Glomerular visceral epithelial cell (primary cell): ENCODE results near the gene SHMT2.

ENCODE experiments used
- DNase-seq: peaks from one replicate; pipeline ENCODE4 v3.0.0-alpha.2; 2016; ENCODE audit errors: extremely low spot score

SHMT2 gene

DNA sequence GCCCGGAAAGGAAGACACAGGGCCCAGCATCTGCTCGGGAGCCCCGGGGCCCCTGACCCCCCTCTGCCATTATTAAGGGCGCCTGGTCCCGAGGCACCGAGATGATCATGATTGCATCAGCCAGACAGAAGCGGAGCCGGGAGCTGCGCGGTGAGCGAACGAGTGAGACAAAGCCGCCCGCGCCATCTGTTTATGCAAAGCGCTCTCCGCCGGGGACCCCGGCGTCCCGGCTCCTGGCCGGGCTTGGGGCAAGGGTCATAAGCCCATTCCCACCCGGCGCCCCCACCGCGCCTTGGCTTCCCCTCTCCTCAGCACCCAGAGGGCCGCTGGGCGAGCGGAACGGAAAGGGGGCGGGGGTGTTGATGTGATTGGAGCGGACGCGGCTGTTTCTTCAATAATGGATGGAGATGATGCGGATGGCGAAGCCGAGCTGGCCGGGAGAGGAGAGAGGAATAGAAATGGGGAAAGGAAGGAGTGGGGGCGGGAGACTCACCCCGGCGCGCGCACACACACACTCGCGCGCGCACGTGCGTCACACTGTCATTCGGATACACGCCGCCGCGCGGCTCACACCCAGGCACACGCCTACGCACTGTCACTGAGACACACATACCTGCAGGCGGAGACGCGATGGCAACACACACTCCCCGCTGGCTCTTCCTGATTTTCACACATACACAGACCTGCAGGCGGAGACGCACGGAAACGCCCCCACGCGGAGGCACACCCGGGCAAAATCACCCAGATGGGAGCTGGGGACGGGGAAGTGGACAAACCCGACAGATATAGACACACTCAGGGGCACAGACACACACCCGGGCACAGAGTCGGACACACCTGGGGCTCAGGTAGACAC is 10.8 kb downstream of the SHMT2 start:
- DNase-seq = no peak

DNA sequence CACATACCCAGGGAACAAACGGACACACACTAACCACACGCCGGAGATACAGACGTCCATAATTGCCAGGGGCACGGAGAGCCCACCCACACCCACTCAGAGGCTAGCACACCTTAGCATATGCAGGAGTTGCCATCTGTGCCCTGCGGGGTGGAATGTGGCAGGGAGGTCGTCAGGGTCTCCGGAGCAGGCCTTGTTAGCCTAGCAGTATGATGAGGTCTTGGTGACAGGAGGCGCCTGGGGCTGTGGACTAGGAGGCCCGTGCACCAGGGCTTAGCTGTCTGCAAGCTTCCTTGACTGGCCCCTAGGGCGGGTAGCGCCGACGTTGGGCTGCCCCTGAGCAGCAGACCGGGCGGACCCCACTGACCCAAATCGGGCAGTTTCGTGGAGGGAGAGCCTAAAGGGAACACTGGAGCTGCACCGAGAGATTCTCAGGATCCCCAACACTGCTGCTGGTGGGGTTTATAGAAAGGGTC is 11.5 kb downstream of the SHMT2 start:
- no peak for DNase-seq

DNA sequence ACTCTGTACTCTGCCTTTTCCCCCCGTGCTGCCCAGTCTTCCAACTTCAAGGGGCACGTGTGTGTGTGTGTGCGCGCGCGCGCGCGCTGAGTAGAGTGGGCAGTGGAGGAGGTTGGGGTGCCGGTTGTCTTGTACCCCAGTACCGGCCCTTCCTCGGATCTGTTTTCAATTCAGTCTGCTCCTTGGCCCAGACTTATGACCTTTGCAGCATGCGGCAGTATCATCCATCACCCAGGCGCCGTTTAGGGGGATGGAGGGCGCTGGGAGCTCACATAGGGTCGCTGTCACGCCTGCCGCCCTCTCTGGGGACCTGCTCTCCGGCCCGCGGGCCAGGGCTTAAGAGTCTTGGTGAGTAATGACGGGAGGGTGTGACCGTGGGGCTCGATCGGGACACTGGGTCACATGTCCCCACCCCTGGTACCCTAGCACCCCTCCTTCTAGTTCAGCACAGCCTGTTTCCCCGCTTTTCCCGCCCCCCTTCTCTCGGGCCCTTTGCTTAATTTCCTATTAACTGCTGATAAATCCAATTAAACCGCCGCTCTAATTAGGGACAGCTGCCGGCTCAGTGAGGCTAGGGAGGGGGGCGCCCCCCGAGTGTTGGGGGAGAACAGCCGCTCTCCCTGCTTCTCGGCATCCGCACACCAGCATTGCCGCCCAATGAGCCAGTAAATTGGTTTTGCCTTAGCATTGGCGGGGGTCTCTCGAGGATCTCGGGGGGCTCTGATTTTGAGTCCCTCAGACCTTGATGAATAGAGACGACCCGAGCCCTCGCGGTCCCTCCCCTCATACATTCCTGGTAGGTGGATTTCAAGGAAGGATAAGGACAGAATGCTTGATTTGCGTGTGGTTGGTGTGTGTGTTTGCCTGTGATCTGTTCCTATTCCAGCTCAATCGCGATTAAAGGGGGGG is 12.1 kb downstream of the SHMT2 start:
- DNase-seq = no peak

DNA sequence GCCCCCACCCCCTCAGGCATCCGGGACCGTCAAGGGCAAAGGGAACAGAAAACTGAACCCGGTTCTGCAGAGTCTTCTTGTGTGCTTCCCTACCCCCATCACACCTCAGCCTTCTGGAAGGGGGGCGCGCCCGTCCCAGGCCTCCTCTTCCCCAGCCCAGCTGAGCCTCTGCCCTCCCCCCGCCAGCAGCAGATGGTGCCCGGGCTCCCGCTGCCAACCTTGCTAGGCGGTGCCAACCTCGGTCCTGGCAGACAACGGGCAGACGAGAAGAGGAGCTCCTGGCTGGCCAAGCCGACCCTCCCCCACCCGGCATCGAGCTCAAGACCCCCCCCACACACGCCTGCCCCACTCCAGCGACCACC is 12.8 kb downstream of the SHMT2 start:
- no peak for DNase-seq

DNA sequence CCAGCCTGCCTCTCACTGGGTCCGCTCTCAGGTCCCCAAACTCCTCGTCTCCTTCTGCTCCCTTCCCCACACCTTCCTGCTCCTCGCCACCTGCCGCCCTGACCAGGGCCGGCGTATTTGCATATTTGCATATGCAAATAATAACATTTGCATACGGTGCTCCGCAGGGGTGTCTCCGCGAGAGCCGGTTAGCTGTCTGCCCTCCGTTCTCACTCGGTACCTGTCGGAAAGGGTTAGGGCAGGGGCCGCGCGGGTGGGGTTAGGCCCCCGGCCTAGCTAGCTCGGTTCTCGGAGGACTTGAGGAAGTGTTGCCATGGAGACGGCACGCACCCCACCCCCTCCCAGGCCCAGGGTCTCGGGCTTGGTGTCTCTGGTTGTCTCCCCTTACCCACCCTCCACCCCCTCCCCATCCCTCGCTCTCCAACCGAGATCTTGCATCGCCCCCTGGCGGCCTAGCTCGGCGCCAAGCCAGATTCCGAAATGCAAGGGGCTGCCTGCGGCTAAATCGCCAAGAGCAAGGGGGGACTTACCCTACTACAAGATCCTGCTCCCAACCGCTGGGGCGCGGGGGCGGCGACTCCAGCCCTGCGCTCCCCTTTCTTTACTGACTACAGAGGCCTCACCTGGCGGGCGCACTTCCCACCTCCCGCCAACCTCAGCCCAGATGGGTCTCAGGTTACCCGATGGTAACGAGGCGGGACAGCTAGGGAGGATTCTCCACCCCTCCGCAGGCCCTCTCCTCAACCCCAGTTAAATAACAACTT is 13.4 kb downstream of the SHMT2 start:
- DNase-seq = peak; percentile 40

DNA sequence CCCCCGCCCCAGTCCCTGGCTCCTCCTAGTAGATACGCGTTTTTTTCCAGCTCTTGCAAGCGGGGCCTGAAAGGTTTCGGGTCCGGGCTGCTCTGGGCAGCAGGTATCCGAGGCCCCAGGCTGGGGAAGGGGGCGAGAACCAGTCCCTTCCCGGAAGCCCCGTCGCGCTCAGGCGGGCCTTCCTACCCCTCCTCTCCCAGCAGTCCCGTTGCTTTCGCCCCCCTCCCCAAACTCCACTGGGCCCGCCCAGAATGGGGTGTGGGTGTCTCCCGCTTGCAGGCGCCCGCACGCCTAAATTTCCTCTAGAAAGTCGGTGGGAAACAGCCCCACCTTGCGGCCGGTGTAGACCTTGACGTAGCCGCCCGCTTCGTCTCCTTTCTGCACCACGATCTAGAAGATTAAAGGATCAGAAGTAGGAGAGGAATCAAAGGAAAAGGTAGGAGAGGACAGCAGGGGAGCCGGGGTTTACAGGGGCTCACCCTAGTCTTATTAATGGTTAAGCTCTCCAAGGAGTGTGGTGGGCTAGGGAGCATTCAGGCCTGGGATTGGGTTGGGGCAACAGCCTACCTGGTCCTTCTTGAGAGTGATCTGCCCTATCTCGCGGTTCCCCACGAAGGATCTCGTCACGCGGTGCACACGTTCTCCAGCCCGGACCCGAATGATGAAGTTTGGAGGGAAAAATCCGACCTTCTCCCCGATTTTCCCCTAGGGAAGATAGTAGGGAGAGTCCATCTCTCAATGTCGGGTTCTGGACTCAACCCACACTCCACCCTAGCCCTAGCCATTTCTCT is 14.2 kb downstream of the SHMT2 start:
- peak; percentile 63 for DNase-seq

DNA sequence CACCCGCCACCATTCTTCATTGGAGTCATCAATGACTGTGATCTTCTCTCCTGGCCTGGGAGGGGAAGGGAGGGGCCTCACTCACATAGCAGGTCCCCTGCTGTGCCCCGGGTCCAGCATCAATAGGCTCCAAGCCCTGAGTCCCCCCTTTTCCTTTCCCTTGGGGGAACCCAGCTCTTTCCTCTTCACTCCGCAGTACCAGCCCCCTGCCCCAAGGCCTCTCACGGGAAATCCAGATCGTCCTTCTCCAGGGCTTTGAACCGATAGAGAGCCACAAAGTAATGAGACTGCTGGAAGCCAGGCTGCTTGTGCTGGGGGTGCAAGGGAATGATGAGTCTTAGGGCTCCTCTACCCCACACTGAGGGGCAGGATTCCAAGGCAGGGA is 14.8 kb downstream of the SHMT2 start:
- no peak for DNase-seq

DNA sequence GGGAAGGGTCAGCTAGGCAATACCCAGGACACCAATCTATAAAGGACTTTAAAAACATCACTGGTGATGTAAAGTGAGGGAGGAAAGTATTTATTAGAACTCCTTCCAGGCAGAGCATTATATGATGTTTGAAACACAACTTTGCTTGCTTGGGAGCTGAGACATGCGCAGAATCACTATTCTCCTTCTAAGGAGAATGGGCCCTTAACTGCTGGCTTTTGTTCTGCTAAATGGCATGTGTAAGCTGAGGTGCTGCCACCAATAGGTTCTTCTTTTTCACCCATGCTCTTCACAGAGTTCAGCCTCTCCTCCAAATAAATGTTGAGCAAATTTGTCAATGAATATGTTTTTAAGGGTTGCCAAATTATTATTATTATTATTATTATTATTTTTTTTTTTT is 17.5 kb downstream of the SHMT2 start:
- no peak for DNase-seq

DNA sequence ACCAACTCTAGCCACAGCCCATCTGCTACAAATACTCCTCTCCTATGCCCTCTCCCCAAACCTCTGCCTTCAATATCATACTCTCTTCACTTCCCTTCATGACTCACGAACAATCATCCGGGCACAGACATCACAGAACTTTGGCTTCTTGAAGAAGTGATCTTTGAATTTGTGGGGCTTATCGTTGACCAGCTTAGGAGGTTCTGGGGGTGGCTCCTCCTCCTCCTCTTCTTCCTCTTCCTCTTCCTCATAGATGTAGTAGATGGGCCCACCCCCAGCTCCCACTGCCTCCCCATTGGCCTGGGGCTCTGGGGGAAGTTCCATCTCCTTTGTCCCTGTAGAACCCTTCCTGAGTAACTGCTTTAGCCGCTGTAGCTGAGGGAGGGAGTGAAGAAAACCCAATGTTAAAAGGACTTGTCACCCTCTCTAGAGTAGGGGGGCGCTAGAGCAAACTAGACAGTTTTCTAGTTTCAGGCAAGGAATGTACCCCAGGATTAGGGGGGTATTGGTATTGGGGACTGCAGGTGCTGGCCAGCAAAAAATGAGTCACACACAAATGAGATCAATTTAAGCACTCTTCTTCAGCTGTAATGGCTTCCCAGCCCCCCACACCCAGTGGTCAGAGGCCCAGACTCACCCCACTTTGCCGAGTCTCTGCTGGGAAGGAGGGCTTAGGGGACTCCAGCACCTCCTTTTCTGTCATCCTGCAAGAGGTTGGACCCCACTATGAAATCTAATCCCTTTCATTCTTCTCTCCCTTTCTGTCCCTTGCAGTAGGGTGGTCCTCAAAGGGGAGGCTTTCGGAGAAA is 19.6 kb downstream of the SHMT2 start:
- no peak for DNase-seq

DNA sequence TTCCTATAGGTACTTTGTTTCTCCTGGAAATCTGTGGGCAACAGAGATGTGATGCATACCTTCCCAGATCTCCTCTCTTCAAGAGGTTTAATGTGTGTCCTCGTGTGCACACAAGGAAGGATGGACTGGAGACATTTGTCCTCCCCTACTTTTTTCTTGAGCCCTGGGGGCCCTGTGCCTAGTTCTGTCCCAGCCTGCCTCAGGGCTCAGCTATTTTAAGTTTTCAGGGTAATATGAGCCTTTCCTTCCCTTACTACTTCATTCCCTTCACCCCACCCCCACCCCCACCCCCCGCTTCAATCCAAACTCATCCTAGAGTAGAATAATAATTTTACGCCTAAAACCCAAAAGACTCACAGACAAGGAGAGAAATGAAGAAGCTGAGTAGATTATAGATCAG is 21.0 kb downstream of the SHMT2 start:
- no peak for DNase-seq

DNA sequence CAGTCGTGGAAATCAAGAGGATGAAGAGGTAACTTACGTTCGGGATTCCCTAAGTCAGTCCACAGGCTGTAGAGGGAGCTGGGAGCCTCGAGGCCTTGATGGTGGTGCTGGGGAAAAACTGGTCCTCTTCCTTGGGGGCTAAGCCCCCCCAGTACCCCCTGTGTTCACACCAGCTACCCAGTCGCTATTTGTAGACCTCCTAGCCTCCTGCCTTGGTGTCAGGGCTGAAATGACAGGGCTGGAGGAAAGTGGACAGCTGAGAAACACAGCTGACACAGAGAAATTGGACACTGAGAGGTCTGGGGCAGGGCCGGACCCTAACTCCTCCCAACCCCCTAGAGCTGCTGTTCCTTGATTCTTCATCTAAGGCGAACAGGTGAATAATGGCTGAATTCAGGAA is 21.4 kb downstream of the SHMT2 start, which contains the start of gene STAC3:
TSS of gene STAC3 (minus strand) at position 232 of the 400 bp plus-strand sequence. CDS start 1,551 bp downstream, outside the sequence.
- no peak for DNase-seq

DNA sequence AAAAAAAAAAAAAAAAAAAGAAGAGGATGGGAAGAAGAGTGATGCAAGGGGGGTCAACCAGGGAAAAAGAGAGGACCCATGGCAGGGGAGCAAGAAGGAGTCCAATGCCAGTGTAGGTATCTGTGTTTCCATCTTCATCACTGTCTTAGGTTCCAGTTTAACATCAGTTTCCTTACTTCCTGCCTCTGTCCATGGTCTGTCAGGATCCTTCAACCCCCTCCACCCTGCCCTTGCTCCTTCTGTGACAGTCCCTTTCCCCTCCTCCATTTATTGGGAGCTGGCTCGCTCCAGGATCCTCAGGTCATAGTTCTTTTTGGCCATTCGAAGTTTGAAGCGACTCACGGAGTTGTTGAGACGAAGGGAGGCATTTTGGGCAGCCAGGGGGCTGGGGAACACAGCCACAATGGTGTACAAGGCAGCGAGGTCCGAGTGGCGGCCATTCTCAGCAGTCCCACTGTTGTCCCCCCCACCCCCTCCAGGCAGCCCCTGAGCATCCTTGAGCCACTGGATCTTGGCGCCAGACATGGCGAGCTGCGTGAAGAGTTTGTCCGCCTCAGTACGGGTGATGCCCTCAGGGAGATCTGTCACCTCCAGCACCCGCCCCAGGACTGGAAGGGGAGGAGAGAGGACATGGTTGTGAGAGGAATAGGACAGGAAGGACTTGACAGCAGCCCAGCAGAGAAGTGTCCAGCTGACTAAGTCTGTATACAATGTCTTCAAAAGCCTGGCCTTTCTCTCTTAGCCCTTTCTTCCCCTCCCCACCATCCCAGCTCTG is 25.2 kb downstream of the SHMT2 start:
- DNase-seq = no peak

DNA sequence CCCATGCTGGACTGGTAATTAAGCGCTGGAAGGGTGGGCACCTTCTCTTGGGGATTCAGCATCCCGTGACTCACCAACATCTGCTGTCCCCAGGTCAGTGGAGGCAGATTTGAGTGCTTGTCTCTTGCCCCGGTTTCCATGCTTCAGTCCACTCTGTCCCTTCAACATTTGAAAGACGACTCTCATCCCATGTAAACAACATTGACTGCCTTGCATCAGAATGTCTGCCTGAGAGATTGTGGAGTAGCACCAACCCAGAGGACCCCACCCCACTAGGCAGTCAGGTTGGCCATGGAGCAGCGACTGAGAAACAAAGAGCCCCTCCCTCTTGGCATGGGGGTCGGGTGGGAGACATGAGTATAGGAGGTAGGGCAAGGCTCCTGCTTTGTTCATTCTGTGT is 26.4 kb downstream of the SHMT2 start:
- no peak for DNase-seq

DNA sequence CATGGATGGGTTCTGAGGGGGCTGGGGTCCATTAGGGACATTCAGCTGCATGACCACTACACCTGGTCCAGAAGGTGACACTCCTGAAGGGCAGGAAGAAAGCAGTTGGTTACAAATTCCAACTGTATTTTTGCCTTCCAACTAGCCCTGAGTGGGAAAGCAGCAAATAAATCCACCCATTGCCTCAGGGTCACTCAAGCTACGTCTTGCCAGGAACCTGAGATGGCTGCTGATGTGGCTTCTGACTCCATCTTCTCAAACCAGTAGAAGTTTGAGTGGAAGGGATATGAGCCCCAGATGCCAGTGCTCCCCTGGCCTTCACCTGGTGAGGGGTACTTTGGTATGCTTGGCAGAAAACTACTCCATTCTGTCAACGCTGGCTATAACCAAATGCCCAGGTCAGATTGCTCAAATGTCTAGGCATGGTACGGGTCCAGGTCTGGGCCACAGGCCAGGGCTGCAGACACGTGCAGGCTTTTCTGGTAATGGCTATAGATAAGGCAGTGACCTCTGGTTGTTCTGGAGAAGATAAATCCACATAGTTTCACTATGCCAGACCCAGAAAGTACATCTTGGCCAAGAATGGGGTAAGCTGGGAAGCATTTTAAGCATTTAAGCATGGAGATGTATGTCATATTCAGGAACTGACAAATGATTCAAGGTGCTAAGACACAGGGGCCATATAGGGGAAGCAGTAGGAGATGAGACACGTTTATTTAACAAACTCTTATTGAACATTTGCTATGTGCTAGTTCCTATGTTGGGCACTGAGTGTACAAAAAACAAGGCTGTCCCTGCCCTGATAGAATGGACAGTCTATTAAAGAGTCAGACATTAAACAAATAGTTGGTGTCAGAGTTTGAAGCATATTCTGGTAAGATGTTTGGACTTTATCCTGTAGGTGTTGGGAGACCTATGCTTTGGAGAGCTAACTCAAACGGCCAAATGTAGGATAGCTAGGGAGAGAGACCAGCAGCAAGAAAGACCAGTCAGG is 29.8 kb downstream of the SHMT2 start:
- no peak for DNase-seq

DNA sequence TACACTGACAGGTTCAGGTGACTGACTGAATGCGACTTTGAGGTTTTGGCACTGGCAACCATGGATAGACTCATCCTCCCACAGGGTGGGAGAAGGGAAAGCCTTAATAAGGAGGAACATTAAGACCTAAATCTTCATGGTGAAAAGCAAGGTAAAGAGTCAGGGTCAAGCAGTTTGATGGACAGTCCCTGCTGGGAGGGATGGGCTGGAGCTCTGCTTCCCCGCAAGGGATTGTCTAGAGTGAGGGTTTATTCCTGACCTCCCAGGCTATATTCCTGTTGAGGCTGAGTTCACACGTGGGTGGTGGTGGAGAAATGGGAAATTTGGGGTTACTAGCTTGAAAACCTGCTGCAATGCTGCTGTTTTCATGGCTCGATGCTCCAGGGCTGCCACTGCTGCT is 30.9 kb downstream of the SHMT2 start:
- DNase-seq = no peak

DNA sequence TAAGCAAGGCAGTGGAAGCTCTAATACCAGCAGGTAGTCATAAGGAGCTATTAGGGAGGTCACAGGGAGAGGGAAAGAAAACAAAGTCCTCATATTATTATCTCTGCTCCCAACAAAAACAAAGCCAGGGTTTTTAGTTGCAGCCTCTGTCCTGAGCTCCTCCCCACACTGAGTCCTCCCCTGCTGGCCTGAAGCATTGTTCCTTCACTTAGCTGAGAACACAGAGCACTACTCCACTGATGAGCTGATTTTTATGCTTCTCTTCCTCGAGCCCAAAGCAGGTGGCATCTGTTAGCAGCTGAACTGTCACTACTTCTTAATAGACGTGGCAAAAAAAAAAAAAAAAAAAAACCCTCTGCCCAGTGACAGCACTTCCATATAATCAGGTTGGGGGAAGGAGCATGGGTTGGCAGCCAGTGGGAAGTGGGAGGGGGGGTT is 31.9 kb downstream of the SHMT2 start:
- no peak for DNase-seq

DNA sequence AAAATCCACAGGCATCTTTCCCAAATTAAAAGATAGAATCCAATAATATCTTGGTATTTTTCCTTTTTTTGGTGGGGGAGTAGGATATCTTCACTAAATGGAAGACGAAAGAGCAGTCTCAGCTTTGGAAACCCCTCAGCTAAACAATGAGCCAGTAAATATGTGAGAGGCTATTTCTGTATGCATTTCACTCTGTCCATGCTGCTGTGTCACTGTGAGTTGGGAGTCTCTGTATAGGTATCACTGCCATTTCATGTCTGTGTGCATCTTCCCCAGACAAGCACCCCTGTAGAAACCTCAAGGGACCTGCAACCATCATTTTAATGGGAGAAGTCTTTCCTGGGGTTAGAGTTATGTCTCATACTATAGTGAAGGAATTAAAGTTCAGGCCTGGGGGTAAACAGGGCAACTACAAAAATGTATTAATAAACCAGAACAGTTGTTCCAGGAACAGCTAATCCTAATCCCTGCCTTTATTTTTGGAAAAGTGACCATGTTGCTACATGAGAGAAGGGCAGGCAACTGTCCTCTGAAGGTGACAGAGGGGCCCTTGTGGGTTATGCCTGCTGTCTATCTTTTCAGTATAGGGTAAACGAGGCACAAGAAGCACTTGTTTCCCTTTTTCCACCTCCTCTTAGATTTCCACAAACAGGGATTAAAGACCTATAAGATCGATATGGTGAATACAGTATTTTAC is 32.8 kb downstream of the SHMT2 start:
- no peak for DNase-seq

DNA sequence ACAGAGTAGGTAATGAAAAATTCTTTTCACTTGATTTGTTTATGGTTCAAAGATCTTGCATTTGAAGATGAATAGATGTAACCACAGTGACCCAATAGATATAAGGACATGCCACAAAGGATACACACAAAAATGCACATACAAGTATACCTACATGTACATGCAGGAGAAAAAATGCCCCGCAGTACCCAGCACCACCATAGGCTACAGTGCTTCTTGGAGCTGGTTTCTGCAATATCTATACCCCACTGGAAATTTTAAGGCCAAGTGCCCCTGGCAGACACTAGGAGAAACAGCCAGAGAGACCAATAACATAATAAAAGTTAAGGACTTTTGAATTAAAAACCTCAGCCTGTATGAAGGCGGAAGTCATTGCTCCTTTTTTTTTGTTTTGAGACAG is 33.6 kb downstream of the SHMT2 start:
- no peak for DNase-seq
